ELR (cell line): ENCODE results near the gene PABPC1L2A.
"Not testable (repeated sequence)": the region's sequence is repeated elsewhere in the genome, so short reads cannot be mapped to it uniquely, and the experiment has no call there.

Source experiments
- DNase-seq: peaks from one replicate; pipeline ENCODE4 v3.0.0-alpha.2; 2015; ENCODE audit warnings: low read depth

Gene PABPC1L2A

DNA sequence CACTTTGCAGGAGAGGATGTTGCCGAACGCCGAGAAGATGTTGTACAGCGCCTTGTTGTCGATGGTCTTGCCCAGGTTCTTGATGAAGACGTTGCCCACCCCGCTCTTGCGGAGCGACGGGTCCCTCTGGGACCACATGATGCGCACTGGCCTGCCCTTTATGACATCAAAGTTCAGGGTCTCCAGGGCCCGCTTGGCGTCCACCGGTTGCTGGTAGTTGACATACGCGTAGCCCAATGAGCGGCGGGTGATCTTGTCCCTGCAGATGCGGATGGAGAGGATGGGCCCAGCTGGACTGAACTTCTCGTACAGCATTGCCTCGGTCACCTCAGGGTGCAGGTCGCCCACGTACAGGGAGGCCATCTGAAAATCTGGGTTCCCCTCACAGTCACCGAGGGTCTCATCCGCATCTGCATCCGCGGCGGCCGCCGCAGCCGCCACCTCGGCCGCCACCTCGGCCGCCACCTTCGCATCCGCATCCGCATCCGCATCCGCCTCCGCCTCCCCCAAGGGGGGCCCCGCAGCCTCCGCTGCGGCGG is at the start of gene PABPC1L2A:
Gene PABPC1L2A, minus strand, starts transcription at position 489 of the 539 bp plus-strand sequence. Its CDS starts 126 bp downstream, at position 363.
- not testable (repeated sequence) for DNase-seq

DNA sequence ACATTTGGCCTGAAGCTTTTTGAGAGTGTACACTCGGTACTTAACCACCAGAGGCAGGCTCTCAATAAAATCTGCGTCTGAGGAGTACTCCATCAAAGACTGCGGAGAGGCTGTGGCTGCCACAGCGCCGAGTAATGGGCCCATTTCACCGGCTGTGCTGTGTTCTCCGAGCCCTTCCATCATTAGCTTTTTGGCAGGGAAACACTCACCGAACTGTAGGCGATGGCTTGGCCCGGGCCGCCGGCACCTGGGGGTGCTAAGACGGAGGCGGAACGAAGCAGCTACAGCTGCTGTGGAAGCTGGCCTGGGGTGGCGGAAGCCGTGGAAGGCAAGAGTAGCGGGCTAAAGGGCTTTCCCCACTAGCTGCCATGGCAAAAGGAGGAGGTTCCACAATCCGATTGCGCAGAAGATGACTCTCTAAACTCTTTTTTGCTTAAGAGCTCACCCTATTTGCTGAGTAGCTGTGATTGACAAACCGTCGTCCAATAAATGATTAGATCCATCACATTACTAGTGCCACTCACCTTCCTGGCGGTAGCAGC is 48.5 kb upstream of the PABPC1L2A start:
- DNase-seq, result no peak

DNA sequence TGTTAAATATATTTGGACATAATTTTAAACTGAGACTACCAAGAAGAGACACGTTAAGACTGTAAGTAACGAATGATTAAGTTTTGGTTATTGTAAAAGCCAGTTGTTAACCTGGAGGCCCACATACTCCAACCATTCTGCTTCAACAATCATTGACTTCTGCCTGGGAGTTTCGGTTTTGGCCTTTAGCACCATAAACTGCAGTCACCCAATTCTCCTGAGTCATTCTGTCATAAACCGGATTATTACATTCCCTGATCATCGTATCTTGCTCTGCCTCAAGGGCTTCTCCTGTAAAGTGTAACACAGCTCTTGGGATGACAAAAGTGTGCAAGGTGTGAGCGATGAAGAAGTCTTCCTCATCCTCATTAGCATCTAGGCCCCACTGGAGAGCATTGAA is 46.9 kb upstream of the PABPC1L2A start:
- DNase-seq, result no peak

DNA sequence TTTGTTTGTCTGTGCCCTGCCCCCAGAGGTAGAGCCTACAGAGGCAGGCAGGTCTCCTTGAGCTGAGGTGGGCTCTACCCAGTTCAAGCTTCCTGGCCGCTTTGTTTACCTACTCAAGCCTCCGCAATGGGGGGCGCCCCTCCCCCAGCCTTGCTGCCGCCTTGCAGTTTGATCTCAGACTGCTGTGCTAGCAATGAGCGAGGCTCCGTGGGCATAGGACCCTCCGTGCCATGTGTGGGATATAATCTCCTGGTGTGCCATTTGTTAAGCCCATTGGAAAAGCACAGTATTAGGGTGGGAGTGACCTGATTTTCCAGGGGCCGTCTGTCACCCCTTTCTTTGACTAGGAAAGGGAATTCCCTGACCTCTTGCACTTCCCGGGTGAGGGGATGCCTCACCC is 20.2 kb upstream of the PABPC1L2A start:
- not testable (repeated sequence) for DNase-seq

DNA sequence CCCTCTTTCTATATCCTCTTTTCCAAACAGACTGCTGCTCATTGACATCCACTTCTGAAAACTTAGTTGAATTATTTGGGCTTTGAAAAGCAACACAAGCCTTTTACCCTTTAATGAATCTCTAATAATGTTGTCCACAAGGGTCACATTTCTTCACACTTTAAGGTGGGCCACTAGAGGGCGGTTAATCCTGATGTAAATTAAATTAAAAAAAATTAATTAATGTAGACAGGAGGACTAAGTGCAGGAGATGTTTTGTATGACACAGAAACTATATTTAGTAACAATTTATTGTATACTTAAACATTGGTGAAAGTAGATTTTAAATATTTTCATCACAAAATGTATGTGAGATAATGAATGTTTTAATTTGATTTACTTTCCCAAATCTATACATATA is 7.5 kb upstream of the PABPC1L2A start:
- peak; percentile 1 for DNase-seq

DNA sequence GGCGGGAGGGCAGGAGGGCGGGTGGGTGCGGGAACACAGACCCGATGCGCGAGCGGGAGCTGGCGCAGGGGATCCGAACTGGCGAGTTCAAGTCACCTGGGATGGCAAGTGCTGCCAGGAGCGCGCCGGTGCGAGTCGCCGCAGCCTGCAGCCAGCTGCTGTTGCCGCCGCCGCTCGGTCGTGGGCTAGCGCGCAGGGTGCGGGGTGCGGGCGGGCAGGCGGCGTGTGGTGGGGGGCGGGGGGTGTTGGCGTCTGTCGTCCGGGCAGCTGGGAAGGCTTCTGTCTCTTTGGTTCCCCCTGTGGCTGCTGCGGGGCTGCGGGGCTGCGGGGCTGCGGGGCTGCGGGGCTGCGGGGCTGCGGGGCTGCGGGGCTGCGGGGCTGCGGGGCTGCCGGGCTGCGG is 572 bp upstream of the PABPC1L2A start:
- not testable (repeated sequence) for DNase-seq

DNA sequence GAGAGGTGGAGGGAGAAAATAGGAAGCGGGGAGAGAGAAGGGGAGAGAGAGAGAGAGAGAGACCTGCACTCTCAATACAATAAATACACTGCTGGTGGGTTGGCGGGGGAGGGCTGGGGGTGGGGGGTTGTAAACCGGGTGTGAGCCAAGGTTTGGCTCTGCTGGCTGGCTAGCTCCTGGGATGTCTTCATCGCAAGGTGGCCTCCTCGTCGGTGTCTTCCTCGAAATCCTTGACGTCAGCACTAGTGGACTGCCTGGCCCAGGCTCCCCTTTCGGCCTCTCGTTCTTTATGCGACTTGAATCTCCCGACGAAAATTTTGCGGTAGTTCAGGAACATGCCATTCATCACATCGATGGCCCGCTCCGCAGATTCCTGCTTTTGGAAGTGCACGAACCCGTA is 715 bp downstream of the PABPC1L2A start:
- DNase-seq, result not testable (repeated sequence)

DNA sequence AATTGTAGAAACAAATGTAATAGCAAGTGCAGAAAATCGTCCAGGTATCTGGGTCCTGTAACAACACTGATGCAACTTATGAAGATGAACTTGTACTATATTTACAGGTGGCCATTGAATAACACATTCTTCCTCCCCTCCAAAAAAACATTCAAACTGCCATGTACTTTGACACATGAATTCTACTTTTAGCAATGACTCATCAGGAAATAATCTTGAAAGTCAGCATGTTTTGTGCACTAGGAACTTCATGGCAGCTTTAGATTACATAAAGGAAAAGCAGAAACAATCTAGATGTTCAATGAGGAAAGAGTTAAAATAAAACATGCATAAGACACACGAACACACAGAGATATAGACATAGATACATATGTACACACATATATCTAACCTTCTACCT is 2.5 kb downstream of the PABPC1L2A start:
- DNase-seq, result no peak

DNA sequence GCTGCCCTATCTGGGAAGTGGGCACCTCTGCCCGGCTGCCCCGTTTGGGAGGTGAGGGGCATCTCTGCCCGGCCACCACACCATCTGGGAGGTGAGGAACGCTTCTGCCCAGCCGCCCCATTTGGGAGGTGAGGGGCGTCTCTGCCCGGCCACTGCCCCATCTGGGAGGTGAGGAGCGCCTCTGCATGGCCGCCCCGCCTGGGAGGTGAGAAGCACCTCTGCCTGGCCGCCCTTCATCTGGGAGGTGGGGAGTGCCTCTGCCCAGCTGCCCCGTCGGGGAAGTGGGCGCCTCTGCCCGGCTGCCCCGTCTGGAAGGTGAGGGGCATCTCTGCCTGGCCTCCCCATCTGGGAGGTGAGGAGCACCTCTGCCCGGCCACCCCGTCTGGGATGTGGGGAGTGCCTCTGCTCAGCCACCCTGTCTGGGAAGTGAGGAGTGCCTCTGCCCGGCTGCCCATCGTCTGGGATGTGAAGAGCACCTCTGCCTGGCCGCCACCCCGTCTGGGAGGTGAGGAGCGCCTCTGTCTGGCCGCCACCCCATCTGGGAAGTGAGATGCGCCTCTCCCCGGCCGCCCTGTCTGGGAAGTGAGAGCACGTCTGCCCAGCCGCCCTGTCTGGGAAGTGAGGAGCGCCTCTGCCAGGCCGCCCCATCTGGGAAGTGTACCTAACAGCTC is 9.8 kb downstream of the PABPC1L2A start:
- DNase-seq, result no peak

DNA sequence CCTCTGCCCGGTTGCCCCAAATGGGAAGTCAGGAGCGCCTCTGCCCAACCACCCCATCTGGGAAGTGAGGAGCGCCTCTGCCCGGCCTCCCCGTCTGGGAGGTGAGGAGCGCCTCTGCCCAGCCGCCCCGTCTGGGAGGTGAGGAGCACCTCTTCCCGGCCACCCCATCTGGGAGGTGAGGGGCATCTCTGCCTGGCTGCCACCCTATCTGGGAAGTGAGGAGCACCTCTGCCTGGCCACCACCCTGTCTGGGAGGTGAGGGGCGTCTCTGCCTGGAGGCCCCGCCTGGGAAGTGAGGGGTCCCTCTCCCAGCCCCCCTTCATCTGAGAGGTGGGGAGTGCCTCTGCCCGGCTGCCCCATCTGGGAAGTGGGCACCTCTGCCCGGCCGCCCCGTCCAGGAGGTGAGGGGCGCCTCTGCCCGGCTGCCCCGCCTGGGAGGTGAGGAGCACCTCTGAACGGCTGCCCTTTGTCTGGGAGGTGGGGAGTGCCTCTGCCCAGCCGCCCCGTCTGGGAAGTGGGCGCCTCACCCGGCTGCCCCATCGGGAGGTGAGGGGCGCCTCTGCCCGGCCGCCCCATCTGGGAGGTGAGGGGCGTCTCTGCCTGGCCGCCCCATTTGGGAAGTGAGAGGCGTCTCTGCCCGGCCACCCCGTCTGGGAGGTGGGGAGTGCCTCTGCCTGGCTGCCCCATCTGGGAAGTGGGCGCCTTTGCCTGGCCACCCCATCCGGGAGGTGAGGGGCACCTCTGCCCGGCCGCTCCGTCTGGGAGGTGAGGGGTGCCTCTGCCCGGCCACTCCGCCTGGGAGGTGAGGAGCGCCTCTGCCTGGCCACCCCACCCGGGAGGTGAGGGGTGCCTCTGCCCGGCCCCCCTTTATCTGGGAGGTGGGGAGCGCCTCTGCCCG is 10.6 kb downstream of the PABPC1L2A start:
- DNase-seq, result no peak

DNA sequence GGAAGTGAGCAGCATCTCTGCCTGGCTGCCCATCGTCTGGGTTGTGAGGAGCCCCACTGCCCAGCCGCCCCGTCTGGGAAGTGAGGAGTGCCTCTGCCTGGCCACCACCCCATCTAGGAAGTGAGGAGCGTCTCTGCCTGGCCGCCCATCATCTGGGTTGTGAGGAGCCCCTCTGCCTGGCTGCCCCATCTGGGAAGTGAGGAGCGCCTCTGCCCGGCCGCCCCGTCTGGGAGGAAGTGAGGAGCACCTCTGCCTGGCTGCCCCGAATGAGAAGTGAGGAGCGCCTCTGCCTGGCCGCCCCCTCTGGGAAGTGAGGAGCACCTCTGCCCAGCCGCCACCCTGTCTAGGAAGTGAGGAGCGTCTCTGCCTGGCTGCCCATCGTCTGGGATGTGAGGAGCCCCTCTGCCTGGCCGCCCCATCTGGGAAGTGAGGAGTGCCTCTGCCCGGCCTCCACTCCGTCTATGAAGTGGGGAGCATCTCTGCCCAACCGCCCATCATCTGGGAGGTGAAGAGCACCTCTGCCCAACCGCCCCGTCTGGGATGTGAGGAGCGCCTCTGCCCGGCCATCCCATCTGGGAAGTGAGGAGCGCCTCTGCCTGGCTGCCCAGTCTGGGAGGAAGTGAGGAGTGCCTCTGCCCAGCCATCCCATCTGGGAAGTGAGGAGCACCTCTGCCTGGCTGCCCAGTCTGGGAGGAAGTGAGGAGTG is 11.4 kb downstream of the PABPC1L2A start:
- not testable (repeated sequence) for DNase-seq

DNA sequence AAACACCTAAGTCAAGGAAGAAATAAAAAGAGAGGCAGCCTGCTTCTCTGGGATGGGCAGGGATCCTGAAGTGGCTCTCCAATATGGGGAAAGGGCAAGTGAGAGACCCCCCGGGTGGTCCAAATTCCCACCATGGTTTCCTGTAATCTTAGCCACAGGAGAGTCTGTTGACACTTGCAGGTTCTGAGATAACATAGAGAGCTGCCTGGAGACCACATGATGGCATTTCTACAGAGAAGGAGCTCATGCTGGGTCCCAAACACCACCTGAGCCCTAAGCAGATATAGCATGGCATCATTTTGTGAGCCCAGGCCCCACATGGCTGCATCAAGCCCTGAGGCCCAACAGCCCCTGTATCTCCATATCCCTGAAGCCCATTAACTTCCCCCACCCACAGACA is 50.4 kb downstream of the PABPC1L2A start:
- no peak for DNase-seq
